Omental fat pad (tissue), 4 donors: ENCODE data around the gene PTCSC3. TPM values are rescaled to one million over a fixed set of nuclear protein-coding genes. Genes with fewer than 3 reads are reported as not detected.

ENCODE experiments used
- ATAC-seq: fragments of 150-250 bp; one replicate; pipeline ENCODE4 v1.9.1; 2016; ENCODE audit warnings: mild to moderate bottlenecking, moderate library complexity; ENCODE audit not compliant: low FRiP score
- DNase-seq: peaks from one replicate; pipeline ENCODE4 v3.0.0-alpha.2; 2019; ENCODE audit warnings: low spot score
- CTCF ChIP-seq, 3 donors: fragments of 450-650 bp; IDR thresholded peaks; one replicate each; pipeline ENCODE4 v1.5.1; 2016 to 2017; ENCODE audit warnings: antibody characterized with exemption in 3 of 3, mild to moderate bottlenecking in 3 of 3, moderate library complexity in 2 of 3
- total RNA-seq, 4 donors: library from RNA; depleted of rRNA; stranded (reverse); fragments of >200 nt; gene quantifications; one replicate each; pipeline ENCODE4 v1.1.0, GENCODE V29; 2016

Gene PTCSC3
- total RNA-seq, 4 donors from 2014 or later, result not detected

DNA sequence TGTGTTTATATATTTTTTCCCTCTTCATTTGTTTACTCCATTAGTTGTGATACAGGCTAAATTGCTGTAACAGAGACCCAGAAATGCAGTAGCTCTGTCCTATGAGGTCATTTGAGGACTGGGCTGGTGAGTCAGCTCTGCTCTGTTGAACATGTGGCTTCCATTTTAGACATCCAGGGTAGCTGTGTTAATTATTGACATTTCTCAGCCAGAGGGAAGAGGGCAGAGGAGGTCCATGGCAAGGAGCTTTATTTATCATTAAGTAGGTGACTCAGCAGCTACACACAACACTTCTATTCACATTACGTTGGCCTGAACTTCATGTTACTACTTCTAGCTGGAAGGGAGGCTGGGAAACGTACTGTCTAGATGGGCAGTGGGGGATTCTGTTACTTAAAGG, 85.4 kb downstream of the PTCSC3 start:
- TF ChIP-seq CTCF (IDR thresholded peaks at IDR 0.05), result no peak
- no peak for DNase-seq
- no peak for ATAC-seq

DNA sequence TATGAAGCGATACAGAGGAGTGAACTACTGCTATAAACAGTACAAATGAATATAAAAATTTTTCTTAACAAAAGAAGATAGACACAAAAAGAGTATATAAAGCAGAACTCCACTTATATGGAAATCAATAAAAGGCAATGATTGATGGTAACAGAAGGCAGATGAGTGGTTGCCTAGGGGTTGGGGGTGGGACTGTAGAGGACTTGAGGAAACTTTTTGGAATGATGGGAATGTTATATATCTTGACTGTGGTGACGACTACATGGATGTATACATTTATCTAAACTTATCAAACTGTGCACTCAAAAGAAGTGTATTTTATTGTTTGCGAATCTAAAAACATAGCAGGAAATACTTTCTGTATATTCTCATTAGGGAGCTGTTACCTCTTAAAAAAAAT, 89.1 kb downstream of the PTCSC3 start:
- TF ChIP-seq CTCF (IDR thresholded peaks at IDR 0.05), result no peak
- ATAC-seq, result no peak

GRCh38 chr14:36086629-36087395, 89.7 kb downstream of the PTCSC3 start:
- no peak for ATAC-seq
- no peak for TF ChIP-seq CTCF (IDR thresholded peaks at IDR 0.05)
- DNase-seq, result no peak

More for the DNA sequence above, 89.1 kb downstream of the PTCSC3 start:
- DNase-seq, result no peak

DNA sequence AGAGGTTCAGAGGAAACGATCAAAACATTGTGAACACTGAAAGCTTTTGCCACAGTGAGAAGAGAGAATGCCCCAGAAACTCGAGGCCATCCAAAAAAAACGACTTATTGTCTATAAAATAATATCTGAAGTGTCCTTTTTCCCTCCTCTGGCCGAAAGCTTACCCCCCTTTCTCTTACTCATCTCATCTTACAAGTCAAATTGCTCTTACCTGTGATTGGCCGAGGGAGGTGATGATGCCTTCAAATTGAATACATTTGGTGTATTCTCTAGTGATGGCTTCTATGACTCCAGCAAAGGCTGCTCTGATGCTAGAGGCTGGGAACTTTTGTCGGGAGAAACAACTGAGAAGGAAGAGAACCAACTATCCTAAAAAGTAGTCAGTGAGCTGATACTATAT, 90.7 kb downstream of the PTCSC3 start:
- DNase-seq, result no peak
- no peak for ATAC-seq
- no peak for TF ChIP-seq CTCF (IDR thresholded peaks at IDR 0.05)

Other genes with a start within 250 kb of the PTCSC3 start
- gene MBIP, start 143.9 kb upstream of the PTCSC3 start, total RNA-seq, result 10 to 100 TPM; 10.8 to 18.3 (median 12.4) TPM